IPS-20b (cell line): ENCODE measurements around the gene DUSP9.
A peak's percentile ranks its signal among the peaks of the same experiment; 100 is the strongest.
"Not testable (repeated sequence)": the region's sequence is repeated elsewhere in the genome, so short reads cannot be mapped to it uniquely, and the experiment has no call there.

ENCODE experiments used
- H3K27ac ChIP-seq: one replicate; pipeline ENCODE4 v1.5.1; 2013; ENCODE audit warnings: low read length
- H3K27me3 ChIP-seq: 2 replicates; pipeline ENCODE4 v1.6.1; 2013; ENCODE audit warnings: mild to moderate bottlenecking, low read length, inconsistent platforms; ENCODE audit not compliant: insufficient read depth
- H3K36me3 ChIP-seq: 2 replicates; pipeline ENCODE4 v1.6.1; 2013; ENCODE audit warnings: low read depth, mild to moderate bottlenecking, inconsistent platforms, low read length, moderate library complexity; ENCODE audit not compliant: insufficient read depth
- H3K4me1 ChIP-seq: 2 replicates; pipeline ENCODE4 v1.6.1; 2013; ENCODE audit warnings: mild to moderate bottlenecking, control low read depth, inconsistent platforms, low read length, moderate library complexity; ENCODE audit not compliant: insufficient read depth
- H3K4me3 ChIP-seq: 2 replicates; pipeline ENCODE4 v1.5.1; 2013; ENCODE audit warnings: mild to moderate bottlenecking, low read length, inconsistent platforms
- H3K9ac ChIP-seq: 2 replicates; pipeline ENCODE4 v1.6.1; 2013; ENCODE audit warnings: low read depth, mild to moderate bottlenecking, inconsistent platforms, low read length, moderate library complexity
- H3K9me3 ChIP-seq: 2 replicates; pipeline ENCODE4 v1.6.1; 2013; ENCODE audit warnings: mild to moderate bottlenecking, low read depth, low read length, inconsistent platforms; ENCODE audit not compliant: insufficient read depth

The DUSP9 gene

GRCh38 chrX:153673428-153674218 lies 26.6 kb downstream of the DUSP9 start, which contains the start of gene PNCK:
Gene PNCK, minus strand, starts transcription at chrX:153673813. Its CDS starts 737 bp downstream, at chrX:153673076.
- Histone ChIP-seq H3K27me3 (no peaks in the 10 kb centered on the region; the same call in 1 of the 2 replicates), H3K4me3 (peak within 1 kb of the TSS; percentile 33; the same call in 1 of the 2 replicates)

GRCh38 chrX:153674219-153674851 lies 27.3 kb downstream of the DUSP9 start:
- Histone ChIP-seq H3K36me3 (no peaks in the 10 kb centered on the region), H3K4me3 (peak overlapping the region; percentile 33; the same call in 1 of the 2 replicates), H3K27me3 (no peaks in the 10 kb centered on the region; the same call in 1 of the 2 replicates), H3K27ac (no peak overlapping the region), H3K9ac (no peak overlapping the region), H3K9me3 (no peaks in the 10 kb centered on the region), H3K4me1 (no peaks in the 10 kb centered on the region; the same call in 1 of the 2 replicates)

More at GRCh38 chrX:153673428-153674218, 26.6 kb downstream of the DUSP9 start, which contains the start of gene PNCK:
- Histone ChIP-seq H3K27ac (no peak within 1 kb of the TSS), H3K36me3 (no peaks in the 10 kb centered on the region), H3K9me3 (no peaks in the 10 kb centered on the region), H3K9ac (no peak within 1 kb of the TSS), H3K4me1 (no peaks in the 10 kb centered on the region; the same call in 1 of the 2 replicates)

- Histone ChIP-seq H3K4me1 (peaks cover 3% of the 10 kb centered on the region; the same call in 1 of the 2 replicates), H3K27me3 (no peaks in the 10 kb centered on the region), H3K9ac (no peak overlapping the region), H3K9me3 (no peaks in the 10 kb centered on the region), H3K4me3 (no peak overlapping the region), H3K36me3 (no peaks in the 10 kb centered on the region), H3K27ac (no peak overlapping the region)
Measured at GRCh38 chrX:153681175-153681574, 34.2 kb downstream of the DUSP9 start.

GRCh38 chrX:153683486-153683885 lies 36.5 kb downstream of the DUSP9 start:
- H3K36me3 ChIP-seq, H3K4me3 ChIP-seq, H3K9ac ChIP-seq, H3K27ac ChIP-seq, H3K27me3 ChIP-seq, H3K9me3 ChIP-seq, H3K4me1 ChIP-seq: not testable (repeated sequence)

- H3K4me3 ChIP-seq: peak overlapping the region; percentile 26; the same call in 1 of the 2 replicates
- peak overlapping the region; percentile 63; the same call in 1 of the 2 replicates for H3K9ac ChIP-seq
- H3K27ac ChIP-seq: peak overlapping the region; percentile 56
- no peaks in the 10 kb centered on the region for H3K27me3 ChIP-seq
- peaks cover 7% of the 10 kb centered on the region; the same call in 1 of the 2 replicates for H3K4me1 ChIP-seq
- no peaks in the 10 kb centered on the region for H3K9me3 ChIP-seq
- H3K36me3 ChIP-seq: 0 out of 2 replicates have a peak, but pooled peaks cover under 1% of the 10 kb centered on the region
Measured at GRCh38 chrX:153684467-153685155, 37.6 kb downstream of the DUSP9 start.

GRCh38 chrX:153685156-153685536 lies 38.1 kb downstream of the DUSP9 start:
- Histone ChIP-seq H3K27me3 (no peaks in the 10 kb centered on the region), H3K36me3 (peaks cover 5% of the 10 kb centered on the region; the same call in 1 of the 2 replicates), H3K4me3 (peak overlapping the region; percentile 26; the same call in 1 of the 2 replicates), H3K27ac (no peak overlapping the region), H3K4me1 (peaks cover 7% of the 10 kb centered on the region; the same call in 1 of the 2 replicates), H3K9ac (peak overlapping the region; percentile 63; the same call in 1 of the 2 replicates), H3K9me3 (no peaks in the 10 kb centered on the region)

GRCh38 chrX:153685751-153686696 lies 39.0 kb downstream of the DUSP9 start:
- Histone ChIP-seq H3K9me3 (no peaks in the 10 kb centered on the region), H3K4me1 (peaks cover 7% of the 10 kb centered on the region; the same call in 1 of the 2 replicates), H3K4me3 (peak overlapping the region; percentile 26; the same call in 1 of the 2 replicates), H3K9ac (no peak overlapping the region; the same call in 1 of the 2 replicates), H3K27me3 (no peaks in the 10 kb centered on the region), H3K27ac (no peak overlapping the region), H3K36me3 (peaks cover 9% of the 10 kb centered on the region; the same call in 1 of the 2 replicates)

- no peaks in the 10 kb centered on the region for H3K9me3 ChIP-seq
- no peak overlapping the region for H3K4me3 ChIP-seq
- H3K27ac ChIP-seq: no peak overlapping the region
- peaks cover 11% of the 10 kb centered on the region; the same call in 1 of the 2 replicates for H3K36me3 ChIP-seq
- H3K4me1 ChIP-seq: peaks cover 7% of the 10 kb centered on the region; the same call in 1 of the 2 replicates
- H3K27me3 ChIP-seq: no peaks in the 10 kb centered on the region
- no peak overlapping the region for H3K9ac ChIP-seq
Measured at GRCh38 chrX:153686711-153687110, 39.7 kb downstream of the DUSP9 start.

GRCh38 chrX:153687121-153688039 lies 40.4 kb downstream of the DUSP9 start, which contains the start of gene SLC6A8:
Gene SLC6A8, plus strand, starts transcription at chrX:153687926. Its CDS starts 649 bp downstream, at chrX:153688575.
- Histone ChIP-seq H3K9ac (0 out of 2 replicates have a peak within 1 kb of the TSS, but pooled peaks have one; percentile 32), H3K4me3 (peak within 1 kb of the TSS; percentile 60; the same call in 1 of the 2 replicates), H3K27ac (no peak within 1 kb of the TSS), H3K36me3 (peaks cover 17% of the 10 kb centered on the region; the same call in 1 of the 2 replicates), H3K4me1 (peaks cover 7% of the 10 kb centered on the region; the same call in 1 of the 2 replicates), H3K9me3 (no peaks in the 10 kb centered on the region), H3K27me3 (no peaks in the 10 kb centered on the region)
